Kidney tubule cell (primary cell): ENCODE results near the gene ITGAX.

ENCODE experiments used
- DNase-seq: peaks from one replicate; pipeline ENCODE4 v3.0.0-alpha.2; 2018; ENCODE audit warnings: low spot score

ITGAX gene

DNA sequence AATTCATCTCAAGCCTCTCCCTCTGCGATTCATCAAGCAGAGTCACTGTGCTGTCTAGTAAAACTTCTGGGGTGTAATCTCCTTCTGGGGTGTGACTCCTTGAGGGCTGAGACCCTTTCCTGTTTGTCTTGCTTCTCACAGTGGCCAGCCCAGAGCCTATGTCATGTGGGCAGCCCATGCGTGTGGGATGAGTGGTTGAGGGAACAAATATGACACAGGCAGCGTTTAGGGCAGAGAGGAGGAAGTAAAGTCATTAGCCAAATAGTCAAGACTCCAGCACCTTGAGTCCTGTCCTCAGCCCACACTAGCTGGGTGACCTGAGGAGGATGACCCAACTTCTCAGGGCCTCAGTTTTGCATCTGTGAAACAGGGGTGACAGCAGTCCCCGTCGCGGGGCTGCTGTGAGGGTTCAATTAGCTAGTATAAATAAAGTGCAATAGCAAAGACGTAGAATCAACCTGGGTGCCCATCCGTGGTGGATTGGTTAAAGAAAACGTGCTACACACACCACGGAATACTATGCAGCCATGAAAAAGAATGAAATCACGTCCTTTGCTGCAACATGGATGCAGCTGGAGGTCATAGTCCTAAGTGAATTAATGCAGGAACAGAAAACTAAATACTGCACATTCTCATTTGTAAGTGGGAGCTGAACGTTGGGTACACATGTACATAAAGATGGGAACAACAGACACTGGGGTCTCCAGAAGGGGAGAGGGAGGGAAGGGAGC lies 4.5 kb upstream of the ITGAX start:
- DNase-seq, result no peak

DNA sequence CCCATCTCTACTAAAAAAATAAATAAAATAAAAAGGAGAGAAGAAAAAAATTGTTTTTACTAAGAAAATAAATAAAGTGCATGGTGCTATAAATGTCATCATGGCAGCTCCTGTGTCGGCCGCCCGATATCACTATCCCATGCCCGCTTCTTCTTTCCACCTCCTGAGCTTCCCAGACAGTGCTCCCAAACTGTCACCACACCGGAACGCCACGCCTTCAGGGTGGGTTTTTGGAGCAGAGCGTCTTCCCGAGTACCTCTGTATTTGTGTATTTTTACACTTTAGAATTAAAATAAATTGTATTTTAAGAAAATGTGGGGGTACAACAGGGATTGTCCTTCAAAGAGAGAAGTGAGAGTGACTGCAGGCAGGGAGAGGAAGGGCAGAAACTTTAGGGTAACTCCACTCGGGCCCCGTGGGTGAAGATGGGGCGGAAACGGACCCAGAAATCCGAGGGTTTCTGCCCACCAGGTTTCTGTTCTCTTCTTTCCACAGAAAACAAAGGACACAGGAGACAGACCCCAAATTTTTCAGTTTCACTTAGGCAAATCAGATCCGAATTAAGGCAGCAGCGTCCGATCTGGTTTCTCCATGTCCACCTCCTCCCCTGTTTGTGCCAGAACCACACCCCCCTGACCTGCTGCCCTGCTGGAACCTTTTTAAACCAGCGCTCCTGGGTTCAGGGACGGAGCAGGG lies 3.6 kb upstream of the ITGAX start:
- no peak for DNase-seq

DNA sequence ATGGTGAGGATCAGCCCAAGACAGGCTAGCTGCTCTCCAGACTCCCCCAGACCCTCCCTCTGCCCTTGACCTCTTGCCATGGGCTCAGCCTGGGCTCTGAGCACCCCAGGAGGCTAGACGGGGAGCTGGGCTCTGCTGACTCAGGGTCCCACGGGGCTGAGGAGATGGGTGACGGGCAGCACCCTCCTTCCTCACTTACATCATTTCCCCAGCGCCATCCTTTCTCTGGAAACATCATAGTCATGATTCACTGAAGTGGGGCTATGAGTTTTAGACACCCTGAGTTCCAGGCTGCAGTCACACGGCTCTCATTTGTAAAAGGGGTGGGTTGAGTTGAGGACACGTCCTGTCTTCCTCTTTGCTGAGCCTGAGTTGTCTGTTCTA lies 3.0 kb upstream of the ITGAX start:
- no peak for DNase-seq

DNA sequence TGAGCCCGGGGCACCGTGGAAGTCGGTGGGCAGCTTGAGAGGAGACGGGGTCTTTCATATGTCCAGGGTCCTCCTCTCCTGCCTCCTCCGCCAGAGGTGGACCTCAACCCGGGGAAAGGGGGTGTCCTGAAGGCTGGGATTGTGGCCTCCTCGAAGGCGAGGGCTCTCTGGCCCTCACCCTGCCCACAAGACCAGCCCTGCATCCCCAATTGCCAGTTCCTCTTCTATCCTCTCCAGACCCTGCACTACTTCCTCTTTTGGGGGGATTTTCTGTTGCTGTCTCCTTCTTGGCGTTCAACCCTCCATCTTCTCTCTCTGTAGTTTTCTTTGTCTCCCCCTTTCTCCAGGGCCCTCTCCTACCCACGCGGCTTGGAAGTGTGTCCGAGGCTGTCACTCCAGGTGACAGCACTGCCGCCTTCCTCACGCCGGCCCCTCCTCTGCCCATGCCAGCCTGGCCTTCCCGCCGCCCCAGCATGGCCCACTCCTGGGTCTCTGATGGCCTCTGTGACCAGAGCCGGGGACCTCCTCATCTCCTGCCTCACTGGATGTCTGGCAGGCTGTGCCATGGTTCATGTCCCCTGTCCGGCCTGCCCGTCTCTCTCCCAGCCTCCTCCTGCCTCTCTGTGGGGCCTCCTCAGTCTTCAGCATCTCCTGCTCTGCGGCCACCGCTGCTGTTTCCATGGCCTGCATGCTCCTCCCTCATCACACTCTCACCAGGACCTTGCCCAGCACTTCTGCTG lies 2.4 kb upstream of the ITGAX start:
- no peak for DNase-seq

DNA sequence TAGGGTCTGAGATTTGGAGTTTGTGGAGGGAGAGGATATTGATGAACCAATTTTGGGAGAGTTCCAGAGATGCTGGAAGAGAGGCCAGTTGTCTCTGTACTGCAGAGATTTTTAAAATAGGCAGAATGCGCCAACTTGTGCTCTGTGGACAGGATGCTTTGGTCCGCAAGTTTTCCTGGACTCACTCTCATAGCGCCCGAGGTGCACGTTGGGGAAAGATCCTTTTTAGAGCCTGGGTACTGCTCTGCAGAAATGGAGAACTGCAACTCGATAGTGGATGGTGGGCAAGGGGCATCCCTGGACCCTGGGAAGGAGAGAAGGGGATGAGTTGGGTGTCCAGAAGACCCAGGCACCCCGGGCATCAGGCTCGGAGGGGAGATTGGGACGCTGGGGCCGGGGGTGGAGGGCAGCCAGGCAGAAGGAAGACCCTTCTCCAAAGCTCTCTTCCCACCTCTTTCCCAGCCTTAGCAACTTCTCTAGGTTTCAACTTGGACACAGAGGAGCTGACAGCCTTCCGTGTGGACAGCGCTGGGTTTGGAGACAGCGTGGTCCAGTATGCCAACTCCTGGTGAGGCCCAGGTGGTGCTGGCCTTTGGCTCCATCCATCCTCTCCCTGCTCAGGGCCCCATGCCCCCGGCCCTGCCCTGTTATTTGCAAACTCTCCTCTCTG lies 590 bp downstream of the ITGAX start:
- no peak for DNase-seq

DNA sequence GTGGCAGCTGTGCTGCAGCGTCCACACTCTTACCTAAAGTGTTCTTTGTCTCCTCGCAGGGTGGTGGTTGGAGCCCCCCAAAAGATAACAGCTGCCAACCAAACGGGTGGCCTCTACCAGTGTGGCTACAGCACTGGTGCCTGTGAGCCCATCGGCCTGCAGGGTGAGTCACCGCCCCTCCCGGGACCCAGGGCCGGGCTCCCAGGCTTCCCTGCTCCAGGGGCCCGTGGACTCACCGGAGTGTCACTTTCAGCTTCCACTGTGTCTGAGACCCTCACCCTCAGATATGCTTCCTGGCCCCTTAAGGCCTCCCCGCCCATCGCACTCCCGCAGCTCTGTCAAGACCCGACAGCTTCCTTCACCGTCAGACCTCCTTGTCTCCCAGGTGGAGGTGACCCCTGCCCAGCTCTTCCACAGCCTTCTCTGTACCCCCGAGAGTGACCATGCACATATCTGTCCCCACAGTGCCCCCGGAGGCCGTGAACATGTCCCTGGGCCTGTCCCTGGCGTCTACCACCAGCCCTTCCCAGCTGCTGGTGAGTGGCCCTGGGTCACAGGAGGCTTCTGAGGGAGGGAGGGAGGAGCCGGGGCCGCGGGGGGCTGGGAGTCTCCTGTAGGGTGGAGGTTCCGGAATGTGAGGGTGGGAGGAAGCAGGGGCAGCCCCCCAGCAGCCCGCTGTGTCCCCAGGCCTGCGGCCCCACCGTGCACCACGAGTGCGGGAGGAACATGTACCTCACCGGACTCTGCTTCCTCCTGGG lies 1.8 kb downstream of the ITGAX start:
- no peak for DNase-seq

DNA sequence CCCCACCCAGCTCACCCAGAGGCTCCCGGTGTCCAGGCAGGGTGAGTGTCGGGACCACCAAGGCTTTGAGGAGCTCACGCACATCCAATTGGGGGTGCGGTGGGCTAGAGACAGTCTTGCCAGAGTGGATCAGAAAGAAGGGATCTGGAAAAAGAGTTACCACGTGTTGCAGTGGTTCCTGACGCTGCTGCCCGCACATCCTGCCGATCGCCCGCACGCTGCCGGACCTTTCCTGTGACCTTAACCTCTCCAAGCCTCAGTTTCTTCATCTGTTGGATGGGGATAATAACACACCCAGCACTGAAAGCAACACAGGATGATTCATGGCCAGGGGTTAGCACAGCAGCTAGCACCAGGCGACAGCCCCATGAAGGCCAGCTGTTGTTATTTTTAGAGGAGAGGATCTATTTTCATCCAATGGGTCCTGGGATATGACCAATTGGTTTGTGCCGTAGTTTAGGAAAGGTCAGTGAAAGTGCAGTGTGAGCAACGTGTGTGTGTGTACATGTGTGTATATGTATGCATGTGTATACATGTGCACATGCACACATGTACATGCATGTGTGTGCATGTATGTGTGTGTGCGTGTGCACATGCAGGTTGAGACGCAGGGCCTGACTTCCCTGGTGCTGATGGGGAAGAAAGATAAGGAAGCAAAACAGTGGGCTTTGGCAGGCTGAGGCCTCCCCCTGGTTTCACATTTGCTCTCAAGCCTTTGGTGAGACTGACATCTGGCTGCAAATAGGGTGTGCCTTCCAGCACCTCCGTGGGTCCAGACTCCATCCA lies 2.5 kb downstream of the ITGAX start:
- no peak for DNase-seq

DNA sequence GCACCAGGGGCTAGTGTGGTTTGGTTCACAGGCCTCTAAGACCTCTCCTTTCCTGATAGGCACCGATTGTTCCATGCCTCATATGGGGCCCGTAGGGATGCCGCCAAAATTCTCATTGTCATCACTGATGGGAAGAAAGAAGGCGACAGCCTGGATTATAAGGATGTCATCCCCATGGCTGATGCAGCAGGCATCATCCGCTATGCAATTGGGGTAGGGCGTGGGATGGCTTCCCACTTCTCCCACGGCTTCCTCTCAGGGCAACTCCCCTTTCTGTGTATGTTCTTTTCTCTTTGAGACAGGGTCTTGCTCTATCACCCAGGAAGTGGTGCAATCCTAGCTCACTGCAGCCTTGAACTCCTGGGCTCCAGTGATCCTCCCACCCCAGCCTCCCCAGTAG lies 5.3 kb downstream of the ITGAX start:
- no peak for DNase-seq

DNA sequence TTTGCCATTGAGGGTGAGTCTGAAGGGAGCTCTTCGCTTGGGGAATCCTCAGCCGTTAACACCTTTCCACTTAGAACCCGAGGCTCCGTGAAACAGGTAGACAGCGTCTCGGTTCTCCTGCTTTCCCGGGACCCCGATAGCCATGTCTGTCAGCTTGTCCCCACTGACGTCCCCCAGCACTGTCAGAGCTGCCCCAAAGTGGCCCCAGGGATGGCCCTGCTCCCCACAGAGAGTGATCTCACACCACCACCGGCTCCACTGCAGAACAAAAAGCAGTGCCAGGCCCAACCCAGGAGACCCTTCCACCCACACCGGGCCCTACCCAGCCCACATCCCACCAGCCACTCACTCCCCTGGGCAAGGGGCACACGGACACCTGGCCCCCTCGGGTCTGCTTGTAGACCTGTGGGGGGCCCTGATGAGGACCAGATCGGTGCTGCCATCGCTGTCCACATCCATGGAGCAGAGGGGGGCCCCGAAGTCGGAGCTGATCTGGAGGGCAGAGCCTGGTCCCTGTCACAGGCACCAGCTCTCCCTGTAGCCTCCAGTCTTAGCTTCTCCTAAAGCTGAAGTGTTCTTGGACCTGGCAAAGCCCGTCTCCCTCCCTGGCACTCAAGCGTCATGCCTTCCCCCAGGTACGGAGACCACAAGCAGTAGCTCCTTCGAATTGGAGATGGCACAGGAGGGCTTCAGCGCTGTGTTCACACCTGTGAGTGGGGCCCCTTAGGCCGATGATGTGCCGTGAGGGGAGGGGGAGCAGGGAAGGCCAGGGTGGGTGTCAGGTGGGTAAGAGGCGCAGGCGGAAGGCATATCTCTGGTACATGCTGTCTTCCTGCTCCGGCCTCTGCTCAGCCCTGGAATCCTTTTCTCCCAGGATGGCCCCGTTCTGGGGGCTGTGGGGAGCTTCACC lies 6.5 kb downstream of the ITGAX start:
- DNase-seq, result no peak

DNA sequence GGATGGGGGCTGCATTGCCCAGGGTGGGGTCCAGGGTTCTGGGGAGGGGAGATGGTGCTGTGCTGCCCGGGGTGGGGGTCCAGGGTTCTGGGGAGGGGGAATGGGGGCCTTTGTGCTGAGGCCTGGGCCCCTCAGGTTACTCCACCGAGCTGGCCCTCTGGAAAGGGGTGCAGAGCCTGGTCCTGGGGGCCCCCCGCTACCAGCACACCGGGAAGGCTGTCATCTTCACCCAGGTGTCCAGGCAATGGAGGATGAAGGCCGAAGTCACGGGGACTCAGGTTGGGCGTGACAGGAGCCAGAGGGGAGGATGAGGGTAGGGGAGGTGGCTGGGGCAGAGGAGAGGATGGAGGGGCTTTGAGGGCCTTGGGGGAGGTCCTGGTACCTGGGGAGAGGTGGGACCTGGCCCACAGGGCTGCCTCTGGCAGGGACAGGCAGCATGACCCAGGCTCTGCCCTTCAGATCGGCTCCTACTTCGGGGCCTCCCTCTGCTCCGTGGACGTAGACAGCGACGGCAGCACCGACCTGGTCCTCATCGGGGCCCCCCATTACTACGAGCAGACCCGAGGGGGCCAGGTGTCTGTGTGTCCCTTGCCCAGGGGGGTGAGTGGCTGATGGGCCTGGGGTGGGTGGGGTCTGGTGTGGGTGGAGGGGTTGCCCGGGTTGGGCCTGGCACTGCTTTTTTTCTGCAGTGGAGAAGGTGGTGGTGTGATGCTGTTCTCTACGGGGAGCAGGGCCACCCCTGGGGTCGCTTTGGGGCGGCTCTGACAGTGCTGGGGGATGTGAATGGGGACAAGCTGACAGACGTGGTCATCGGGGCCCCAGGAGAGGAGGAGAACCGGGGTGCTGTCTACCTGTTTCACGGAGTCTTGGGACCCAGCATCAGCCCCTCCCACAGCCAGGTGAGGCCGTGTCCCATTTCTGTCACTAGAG lies 7.8 kb downstream of the ITGAX start:
- DNase-seq, result no peak

DNA sequence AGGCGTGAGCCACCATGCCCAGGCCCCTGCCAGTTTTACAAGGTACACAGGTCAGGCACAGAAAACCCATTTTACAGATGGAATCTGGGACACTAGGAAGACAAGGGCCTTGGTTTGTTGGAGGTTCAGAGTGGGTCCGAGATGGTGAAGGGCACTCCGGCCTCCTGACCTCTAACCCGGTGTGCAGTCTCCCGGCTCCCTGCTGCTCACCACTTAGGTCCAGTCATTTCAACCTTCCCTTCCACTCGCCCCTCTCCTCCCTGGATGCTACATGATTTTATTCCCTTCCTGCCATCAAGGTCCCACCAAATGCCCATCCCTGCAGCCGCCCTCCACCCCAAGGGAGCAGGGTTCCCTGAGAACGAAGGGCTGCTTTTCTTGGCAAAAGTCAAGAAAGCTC lies 8.7 kb downstream of the ITGAX start:
- no peak for DNase-seq

DNA sequence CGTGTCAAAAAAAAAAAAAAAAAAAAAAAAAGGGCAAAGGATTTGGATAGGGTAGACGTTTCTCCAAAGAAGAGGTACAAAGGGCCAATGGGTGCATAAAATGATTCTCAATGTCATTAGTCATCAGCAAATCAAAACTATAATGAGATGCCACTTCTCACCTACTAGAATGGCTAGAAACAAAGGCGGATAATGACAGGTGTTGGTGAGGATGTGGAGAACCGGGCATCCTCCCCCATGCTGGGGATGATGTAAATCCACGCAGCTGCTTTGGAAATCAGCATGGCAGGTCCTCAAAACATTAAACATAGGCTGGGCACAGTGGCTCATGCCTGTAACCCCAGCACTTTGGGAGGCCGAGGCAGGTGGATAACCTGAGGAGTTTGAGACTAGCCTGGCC lies 9.4 kb downstream of the ITGAX start:
- DNase-seq, result no peak

DNA sequence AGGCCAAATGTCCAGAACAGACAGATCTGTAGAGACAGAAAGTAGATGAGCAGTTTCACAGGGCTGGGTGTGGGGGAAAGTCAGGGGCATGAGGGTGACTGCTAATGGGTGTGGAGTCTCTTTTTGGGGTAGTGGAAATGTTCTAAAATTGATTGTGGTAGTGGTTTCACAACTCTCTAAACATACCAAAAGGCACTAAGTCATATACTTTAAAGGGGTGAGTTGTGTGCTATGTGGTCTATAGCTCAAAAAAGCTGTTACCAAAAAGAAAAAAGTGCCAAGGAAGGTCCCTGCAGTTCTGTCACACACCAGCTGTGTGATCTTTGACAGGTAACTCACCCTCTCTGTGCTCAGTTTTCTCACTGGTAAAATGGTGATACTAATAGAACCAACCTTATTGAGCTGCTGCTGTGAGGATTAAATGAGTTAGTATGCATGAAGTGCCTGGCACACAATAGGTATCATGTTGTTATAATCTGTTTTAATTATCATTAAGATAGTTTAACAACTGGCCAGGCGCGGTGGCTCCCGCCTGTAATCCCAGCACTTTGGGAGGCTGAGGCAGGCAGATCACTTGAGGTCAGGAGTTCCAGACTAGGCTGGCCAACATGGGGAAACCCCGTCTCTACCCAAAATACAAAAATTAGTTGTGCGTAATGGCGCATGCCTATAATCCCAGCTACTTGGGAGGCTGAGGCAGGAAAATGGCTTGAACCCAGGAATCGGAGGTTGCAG lies 10.3 kb downstream of the ITGAX start:
- no peak for DNase-seq

DNA sequence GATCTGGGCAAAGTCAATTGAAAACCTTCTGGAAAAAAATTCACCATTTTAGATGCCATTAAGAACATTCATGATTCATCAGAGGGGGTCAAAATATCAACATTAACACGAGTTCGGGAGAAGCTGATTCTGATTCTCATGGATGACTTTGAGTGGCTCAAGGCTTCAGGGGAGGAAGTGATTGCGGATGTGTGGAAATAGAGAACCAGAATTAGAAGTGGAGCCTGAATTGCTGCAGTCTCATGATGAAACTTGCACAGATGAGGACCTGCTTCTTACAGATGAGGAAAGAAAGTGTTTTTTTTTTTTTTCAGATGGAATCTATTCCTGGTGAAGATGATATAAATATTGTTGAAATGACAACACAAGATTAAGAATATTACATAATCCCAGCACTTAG lies 12.9 kb downstream of the ITGAX start:
- no peak for DNase-seq

DNA sequence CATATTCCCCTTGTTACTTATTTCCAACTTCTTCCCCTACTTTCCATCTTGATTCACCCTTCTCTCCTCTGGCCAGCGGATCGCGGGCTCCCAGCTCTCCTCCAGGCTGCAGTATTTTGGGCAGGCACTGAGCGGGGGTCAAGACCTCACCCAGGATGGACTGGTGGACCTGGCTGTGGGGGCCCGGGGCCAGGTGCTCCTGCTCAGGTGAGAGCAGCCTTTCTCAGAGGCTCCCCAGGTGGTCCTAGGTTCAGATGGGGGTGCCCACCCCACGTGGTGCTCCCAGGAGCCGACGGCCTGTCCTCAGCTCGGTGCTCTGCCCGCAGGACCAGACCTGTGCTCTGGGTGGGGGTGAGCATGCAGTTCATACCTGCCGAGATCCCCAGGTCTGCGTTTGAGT lies 16.0 kb downstream of the ITGAX start:
- DNase-seq, result no peak

DNA sequence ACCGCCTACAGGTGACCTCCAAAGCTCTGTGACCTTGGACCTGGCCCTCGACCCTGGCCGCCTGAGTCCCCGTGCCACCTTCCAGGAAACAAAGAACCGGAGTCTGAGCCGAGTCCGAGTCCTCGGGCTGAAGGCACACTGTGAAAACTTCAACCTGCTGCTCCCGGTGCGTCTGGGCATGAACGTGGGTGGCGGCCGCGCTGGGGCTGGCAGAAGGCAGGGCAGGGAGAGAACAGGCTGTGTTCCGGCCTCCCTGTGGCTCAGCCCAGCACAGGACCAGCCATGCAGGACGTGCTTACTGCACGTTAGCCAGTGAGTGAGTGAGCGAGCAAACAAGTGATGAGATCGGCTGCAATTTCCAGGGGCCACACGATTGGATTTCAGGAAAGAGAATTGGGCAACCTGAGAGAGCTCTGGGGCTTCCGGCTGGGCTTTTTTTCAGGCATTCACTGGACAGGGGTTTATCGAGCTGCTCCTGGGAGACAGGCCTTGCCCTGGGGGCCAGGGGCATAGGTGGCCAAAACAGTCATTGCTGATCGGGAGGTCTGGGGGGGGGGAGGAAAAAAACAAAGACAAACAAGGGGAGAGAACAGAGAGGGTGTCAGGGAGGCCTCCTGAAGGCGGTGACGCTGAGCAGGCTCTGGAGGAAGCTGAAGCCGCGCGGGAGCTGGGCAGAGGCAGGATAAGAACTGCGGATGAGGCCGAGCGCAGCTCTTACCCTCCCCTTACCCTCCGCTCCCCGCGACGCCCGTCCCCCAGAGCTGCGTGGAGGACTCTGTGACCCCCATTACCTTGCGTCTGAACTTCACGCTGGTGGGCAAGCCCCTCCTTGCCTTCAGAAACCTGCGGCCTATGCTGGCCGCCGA lies 16.9 kb downstream of the ITGAX start:
- peak; percentile 56 for DNase-seq

DNA sequence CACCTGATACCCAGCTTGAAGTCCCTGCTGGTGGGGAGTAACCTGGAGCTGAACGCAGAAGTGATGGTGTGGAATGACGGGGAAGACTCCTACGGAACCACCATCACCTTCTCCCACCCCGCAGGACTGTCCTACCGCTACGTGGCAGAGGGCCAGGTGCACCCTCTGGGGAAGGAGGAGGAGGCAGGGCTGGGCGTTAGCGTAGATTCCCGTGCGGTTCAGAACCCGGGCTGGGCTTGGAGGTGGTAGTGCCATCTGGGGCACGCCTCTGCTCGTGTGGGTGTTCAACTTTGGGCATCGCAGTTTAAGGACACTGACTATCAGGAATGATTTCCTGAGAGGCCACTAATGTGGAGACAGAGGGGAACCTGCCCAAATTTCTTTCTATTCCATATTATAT lies 18.3 kb downstream of the ITGAX start:
- no peak for DNase-seq
